HG03095 (cell line): ENCODE results near the gene H2BW2.
"Not testable (repeated sequence)": the region's sequence is repeated elsewhere in the genome, so short reads cannot be mapped to it uniquely, and the experiment has no call there.

Source experiments
- ATAC-seq: cut with Tn5 transposase; IDR thresholded peaks from one replicate; pipeline ENCODE4 v1.9.1; 2021; ENCODE audit warnings: moderate library complexity; ENCODE audit not compliant: unreplicated experiment

The H2BW2 gene

GRCh38 chrX:104039689-104040505 lies at the start of gene H2BW2:
TSS of gene H2BW2 (plus strand) at chrX:104039956. CDS start at chrX:104039995, 39 bp downstream.
- ATAC-seq = no peak

- peak; percentile 84 for ATAC-seq
Observed at GRCh38 chrX:103999234-103999633, 40.5 kb upstream of the H2BW2 start.

- ATAC-seq = no peak
Observed at GRCh38 chrX:104008831-104009230, 30.9 kb upstream of the H2BW2 start.

- no peak for ATAC-seq
Observed at GRCh38 chrX:104013158-104013557, 26.6 kb upstream of the H2BW2 start.

GRCh38 chrX:104013606-104014005 lies 26.1 kb upstream of the H2BW2 start, which contains the start of gene H2BW1:
TSS of gene H2BW1 (minus strand) at chrX:104013708. CDS start at chrX:104013576, 132 bp downstream.
- no peak for ATAC-seq

- not testable (repeated sequence) for ATAC-seq
Observed at GRCh38 chrX:104015576-104015975, 24.2 kb upstream of the H2BW2 start.

- ATAC-seq = no peak
Observed at GRCh38 chrX:104018126-104018525, 21.6 kb upstream of the H2BW2 start.

- ATAC-seq = no peak
Observed at GRCh38 chrX:104041003-104041402, 1.2 kb downstream of the H2BW2 start.

- ATAC-seq = no peak
Observed at GRCh38 chrX:104045642-104046041, 5.9 kb downstream of the H2BW2 start.

- no peak for ATAC-seq
Observed at GRCh38 chrX:104047171-104047570, 7.4 kb downstream of the H2BW2 start.

GRCh38 chrX:104054956-104055355 lies 15.2 kb downstream of the H2BW2 start:
- not testable (repeated sequence) for ATAC-seq

GRCh38 chrX:104062636-104063035 lies 22.9 kb downstream of the H2BW2 start:
- ATAC-seq = not testable (repeated sequence)

GRCh38 chrX:104075778-104076445 lies 36.2 kb downstream of the H2BW2 start, which contains the start of gene TMSB15C:
TSS of gene TMSB15C (minus strand) at chrX:104076236.
- ATAC-seq = peak; percentile 99

- not testable (repeated sequence) for ATAC-seq
Observed at GRCh38 chrX:104077854-104078253, 38.1 kb downstream of the H2BW2 start.

GRCh38 chrX:104084063-104084462 lies 44.3 kb downstream of the H2BW2 start:
- no peak for ATAC-seq

GRCh38 chrX:104084534-104085277 lies 45.0 kb downstream of the H2BW2 start:
- ATAC-seq = no peak

- ATAC-seq = no peak
Observed at GRCh38 chrX:104085477-104085876, 45.7 kb downstream of the H2BW2 start.

GRCh38 chrX:104085919-104086318 lies 46.2 kb downstream of the H2BW2 start:
- no peak for ATAC-seq
